Frontal cortex (tissue), 4 donors: ENCODE data around the gene OSM. TPM values are rescaled to one million over a fixed set of nuclear protein-coding genes. Genes with fewer than 3 reads are reported as not detected.
"Not testable (repeated sequence)": the region's sequence is repeated elsewhere in the genome, so short reads cannot be mapped to it uniquely, and the experiment has no call there.

Experiments used
- DNase-seq, 2 donors: peaks; one replicate each; pipeline ENCODE4 v3.0.0; 2012; ENCODE audit warnings: low spot score in 2 of 2
- FAIRE-seq: peaks from 2 replicates; lab custom pipeline; 2012; peaks lifted over from hg19 to GRCh38; lab: Jason Lieb, UNC
- total RNA-seq: library from RNA; depleted of rRNA; stranded (reverse); fragments of >200 nt; gene quantifications from one replicate; pipeline ENCODE4 v1.2.3, GENCODE V29; 2014
- donor health status: control.
- donor health status: control.
- donor health status: control.

OSM gene
- total RNA-seq, 1 donor from 2014 or later: 0.41 TPM

GRCh38 chr22:30217698-30218560 is 48.7 kb downstream of the OSM start:
- FAIRE-seq: no peak
- DNase-seq: no peak

GRCh38 chr22:30216710-30217109 is 49.9 kb downstream of the OSM start:
- no peak for DNase-seq
- FAIRE-seq: no peak

- not testable (repeated sequence) for DNase-seq
These were observed 50.4 kb downstream of the OSM start for GRCh38 chr22:30216272-30216671.

GRCh38 chr22:30214703-30215407 is 51.8 kb downstream of the OSM start:
- FAIRE-seq (no peak), DNase-seq (no peak)

More at GRCh38 chr22:30216272-30216671, 50.4 kb downstream of the OSM start:
- FAIRE-seq: not testable (repeated sequence)

GRCh38 chr22:30212996-30213441 is 53.6 kb downstream of the OSM start:
- FAIRE-seq: no peak

More at GRCh38 chr22:30212996-30213441, 53.6 kb downstream of the OSM start:
- no peak for DNase-seq

Other genes with a start within 250 kb of the OSM start
- gene HORMAD2, start 186.4 kb downstream of the OSM start, total RNA-seq: 0.41 TPM
- not detected for gene LIF, start 20.1 kb downstream of the OSM start, total RNA-seq
- gene CASTOR1, start 22.7 kb upstream of the OSM start, total RNA-seq: 2.4 TPM
- 10.6 TPM for gene TBC1D10A, start 60.1 kb upstream of the OSM start, total RNA-seq
- 13.9 TPM for gene SF3A1, start 90.0 kb upstream of the OSM start, total RNA-seq
- gene CCDC157, start 90.2 kb upstream of the OSM start, total RNA-seq: 5.3 TPM
- gene RNF215, start 120.6 kb upstream of the OSM start, total RNA-seq: 22.4 TPM
- gene SEC14L2, start 130.2 kb upstream of the OSM start, total RNA-seq: 6.5 TPM
- gene MTFP1, start 158.9 kb upstream of the OSM start, total RNA-seq: 0.41 TPM
- gene SEC14L3, start 205.2 kb upstream of the OSM start, total RNA-seq: not detected
- gene SEC14L4, start 238.8 kb upstream of the OSM start, total RNA-seq: not detected